HPDE6-E6E7 (cell line): Measurements from ENCODE around the gene ACTL10.

Experiments used
- DNase-seq: peaks from one replicate; pipeline ENCODE4 v3.0.0; 2011; ENCODE audit warnings: missing footprints; ENCODE audit errors: extremely low spot score

The ACTL10 gene

DNA sequence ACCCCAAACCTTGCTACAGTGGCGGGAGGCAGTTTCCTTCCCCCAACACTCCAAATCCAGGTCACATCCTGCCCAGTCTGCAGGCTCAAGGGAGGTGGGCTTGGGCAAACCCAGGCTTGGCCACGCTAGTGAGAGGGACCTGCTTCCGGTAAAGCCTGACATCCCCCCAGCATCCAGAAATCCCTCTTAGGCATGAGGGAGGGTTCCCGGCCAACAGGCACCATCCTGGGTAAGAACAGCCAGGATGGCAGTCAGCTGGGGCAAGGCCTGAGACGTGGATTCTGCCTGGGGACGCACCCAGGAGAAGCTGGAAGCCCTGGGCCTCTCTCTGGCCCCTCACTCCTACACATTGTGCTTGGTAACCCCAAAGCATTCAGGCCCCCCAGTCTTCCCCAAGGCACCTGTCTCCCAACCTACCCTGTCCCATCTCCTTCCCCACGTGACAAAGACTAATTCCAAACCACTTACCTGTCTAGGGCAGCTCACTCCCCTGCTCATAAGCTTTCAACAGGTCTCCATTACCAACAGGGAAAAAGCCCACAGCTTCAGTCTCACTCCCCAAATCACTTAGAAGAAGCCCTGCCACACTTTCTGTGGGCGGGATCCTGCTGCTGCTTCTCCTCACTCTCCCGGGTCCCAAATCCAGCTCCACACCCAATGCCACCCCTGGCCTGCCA is 2.5 kb upstream of the ACTL10 start:
- DNase-seq: no peak

DNA sequence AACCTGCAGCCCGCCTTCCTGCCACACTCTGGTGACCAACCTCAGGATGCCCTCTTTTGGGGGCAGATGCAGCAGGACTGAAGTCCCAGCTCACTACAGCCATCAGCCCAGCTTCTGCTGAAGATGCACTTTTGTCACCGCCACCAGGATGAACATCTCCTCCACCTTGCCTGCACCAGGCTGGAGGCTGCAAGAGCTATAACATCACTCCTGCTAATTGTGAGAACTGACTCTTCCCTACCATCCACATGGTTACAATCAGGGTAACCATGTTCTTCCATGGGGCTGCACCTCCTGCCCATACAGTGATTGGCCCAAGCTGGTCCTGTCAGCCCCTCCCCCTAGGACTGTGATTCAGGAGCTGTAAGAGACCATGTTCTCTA is 2.0 kb upstream of the ACTL10 start:
- no peak for DNase-seq

DNA sequence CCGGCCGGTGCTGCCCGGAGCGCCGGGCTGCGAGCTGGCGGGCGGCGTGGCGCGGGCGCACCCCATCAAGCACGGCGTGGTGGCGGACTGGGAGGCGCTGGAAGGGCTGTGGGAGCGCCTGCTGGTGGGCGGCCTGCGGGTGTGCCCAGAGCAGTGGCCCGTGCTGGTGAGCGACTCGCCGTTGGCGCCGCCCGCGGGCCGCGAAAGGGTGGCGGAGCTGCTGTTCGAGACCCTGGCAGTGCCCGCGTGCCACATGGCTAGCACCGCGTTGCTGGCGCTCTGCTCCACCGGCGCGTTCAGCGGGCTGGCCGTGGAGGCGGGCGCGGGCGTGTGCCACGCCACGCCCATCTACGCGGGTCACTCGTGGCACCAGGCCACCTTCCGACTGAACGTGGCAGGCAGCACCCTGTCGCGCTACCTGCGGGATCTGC is 517 bp downstream of the ACTL10 start:
- DNase-seq: no peak

DNA sequence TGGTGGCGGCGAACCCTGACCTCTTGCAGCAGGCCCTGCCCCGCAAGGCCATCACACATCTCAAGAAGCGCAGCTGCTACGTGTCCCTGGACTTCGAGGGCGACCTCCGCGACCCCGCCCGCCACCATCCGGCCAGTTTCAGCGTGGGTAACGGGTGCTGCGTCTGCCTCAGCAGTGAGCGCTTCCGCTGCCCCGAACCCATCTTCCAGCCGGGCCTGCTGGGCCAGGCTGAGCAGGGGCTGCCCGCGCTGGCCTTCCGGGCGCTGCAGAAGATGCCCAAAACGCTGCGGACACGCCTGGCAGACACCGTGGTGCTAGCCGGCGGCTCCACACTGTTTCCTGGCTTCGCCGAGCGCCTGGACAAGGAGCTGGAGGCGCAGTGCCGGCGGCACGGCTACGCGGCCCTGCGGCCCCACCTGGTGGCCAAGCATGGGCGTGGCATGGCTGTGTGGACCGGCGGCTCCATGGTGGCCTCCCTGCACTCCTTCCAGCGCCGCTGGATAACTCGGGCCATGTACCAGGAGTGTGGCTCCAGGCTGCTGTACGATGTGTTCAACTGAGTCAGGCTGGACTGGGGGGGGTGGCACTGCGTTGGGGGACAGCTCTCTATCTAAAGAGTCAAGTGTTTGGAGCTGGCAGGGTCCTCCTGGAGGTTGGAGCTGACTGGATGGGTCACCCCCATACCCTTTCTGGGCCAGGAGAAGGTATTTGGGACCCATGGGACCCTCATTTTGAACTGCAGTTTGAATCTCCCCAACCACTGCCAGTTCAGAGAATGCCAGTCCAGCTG is 1.1 kb downstream of the ACTL10 start:
- DNase-seq: peak; percentile 96

DNA sequence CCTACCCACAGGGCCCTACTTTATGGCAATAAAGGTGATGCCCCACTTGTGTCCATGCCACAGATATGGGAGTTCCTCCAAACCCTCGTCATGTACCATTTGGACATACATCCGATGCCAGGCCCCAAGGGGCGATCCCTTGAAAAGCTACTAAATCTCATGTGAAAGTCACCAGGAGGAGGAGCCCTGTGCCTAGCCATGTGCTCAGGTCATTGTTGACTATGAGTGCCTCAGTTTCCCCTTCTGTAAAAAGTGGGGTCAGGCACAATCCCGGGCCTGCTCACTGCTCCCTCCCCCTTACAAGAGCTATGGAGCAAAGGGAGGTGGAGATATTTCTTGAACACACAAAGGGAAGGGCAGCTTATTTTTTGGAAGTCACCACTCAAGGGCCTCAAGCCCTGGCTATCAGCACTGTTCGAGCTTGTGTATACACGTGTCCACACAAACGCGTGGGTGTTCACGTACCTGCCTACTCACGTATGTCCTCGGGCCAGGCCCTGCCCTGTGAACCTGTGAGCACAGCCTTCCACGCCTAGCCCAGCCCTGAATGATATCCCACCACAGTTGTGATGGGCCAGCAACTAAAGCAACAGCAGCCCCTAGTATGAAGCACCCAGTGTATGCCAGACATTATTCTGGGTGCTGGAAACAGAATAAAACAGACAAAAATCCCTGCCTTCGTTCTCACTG is 1.9 kb downstream of the ACTL10 start:
- DNase-seq: no peak

DNA sequence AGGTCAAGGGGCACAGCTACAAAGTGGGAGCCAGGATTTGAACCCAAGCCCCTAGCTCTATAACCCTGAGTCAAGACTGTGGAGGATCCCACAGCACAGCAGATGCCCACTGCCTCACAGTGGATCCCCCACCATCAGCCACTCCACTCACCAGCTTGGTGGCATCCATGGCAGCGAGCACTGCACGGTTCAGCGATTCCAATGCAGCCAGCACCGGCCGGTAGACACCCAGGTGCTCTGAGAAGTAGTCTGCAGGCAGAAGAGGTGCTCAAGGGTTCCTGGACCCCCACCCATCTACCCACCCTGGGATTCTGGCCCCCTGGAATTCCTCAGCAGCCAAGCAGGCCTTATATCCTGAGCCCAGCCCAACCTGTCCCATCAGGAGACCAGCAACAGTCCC is 2.5 kb downstream of the ACTL10 start:
- no peak for DNase-seq

DNA sequence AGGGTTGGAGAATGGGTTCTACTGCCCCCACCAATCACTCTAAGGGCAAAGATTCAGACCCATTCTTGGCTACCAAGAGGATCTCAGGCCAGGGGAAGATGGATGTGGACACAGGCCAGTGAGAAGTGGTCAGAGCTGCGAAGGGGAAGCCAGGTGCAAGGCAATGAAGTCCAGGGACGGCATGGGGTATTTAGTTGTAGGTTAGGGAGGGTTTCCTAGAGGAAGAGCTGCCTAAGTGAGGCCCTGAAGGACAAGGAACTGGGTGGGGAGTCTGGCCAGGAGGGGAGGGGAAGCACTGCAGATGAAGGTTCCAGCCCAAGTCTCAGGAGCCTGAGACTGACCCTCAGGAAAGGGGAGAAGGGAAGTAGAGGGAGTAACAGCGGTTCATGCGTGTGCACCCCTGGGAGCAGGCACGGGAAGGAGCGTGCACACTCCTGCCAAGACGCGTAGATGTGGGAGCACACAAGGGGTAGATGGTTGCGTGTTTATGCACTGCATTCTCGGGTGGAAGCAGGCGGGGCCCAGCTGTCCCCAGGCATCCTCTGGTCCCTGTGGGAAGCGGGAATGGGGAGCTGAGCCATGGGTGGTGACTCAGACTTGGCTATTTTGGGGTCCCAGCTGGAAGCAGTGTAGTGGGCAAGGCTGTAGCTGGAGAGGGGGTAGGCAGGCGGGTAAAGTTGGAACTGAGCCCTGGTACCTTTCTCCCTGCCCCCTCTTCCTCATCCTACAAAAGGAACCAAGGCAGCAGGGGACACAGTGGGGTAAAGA is 3.3 kb downstream of the ACTL10 start:
- DNase-seq: no peak

DNA sequence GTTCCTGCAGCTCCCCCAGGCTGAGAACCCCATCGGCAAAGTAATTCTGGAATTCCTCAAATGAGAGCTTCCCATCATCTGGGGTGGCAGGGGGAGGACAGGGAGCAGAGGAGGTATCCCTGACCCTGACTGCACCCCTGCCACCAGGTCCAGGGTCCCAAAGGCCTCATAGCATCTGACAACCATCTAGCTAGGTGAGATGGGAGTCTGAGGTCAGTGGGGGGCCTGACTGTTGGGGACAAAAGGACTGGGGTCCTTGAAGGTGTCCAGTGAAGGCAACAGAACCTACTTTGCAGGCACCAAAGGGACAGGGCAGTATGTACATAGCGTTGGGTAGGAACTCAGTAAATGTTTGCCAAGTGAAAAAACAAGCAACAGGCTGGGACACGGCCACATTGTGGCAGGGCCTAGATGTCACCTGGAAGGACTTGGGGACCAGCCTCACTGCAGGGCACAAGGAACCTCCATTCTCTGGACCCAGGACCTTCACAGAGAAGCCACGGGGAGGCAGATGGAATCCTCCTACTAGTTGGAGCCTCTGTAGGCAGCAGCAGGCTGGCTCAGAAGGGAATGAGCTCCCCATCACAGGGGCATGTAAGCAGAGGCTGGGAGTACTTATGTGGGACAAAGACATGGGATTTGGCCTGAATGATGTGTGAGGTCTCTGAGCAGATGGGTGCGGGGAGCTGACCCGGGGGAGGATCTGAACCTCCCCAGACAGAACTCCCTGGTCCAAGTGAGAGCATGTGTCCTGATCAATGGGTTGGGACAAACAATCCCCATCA is 4.2 kb downstream of the ACTL10 start:
- DNase-seq: no peak

DNA sequence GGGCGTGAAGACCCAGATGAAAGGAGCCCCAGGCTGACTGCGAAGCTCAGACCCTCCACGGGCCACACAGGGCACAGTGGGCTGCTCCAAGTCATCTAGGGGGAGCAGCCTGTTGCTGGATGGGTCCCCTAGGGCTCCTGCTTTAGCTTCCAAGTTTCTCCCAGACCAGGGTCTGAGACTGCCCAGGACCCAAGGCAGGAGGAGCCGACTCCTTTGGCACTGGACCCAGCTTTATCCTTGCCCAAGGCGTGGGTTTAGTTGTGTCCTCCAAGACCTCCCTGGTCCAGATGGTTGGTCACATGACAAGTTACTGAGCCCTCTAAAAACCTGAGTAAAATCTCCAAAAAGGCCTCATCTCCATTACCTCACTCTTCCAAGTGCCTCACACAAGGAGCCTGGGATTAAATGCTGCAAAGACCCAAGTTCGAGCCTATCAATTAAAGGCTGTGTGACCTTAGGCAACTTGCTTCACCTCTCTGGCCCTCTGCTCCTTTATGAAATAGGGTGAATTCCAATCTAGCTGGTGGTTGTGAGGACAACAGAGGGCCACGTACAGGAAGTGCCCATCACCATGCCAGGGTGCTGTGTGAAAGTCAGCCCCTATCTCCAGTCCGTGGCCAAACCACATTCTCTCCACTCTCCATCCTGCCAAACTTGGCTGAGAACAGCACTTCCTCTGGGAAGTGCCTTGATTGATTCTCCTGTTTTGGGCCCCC is 5.0 kb downstream of the ACTL10 start:
- no peak for DNase-seq

DNA sequence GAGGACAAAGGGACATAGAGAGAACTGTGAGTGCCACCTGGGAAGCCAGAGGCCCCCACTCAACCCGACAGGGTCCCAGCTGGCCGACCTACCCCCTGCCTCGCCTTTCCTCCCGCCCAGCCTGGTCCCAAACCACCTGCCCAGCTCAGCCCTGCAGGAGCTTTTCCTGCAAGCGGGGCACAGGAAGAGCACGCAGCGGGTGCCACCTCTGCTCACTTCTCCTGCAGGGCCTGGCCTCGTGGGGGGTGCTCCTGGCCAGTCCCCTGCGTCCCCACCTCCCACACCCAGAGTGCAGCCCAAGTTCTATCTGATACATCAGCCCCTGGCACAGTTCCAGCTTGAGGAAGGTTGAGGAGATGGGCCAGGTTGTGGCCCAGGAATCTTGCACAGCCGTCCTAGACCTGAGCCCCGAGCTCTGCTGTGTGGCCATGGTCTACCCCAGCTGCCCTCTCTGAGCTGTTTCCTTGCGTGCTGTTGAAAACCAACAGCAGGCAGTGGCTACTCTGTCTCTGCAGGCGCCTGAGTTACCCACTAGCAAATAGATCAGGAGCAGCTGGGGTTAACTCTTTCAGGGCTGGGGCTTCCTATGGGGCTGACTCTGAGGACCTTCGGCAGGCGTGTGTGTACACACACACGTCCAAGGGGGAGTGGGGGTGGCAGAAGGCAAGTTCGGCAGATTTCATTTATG is 5.8 kb downstream of the ACTL10 start:
- no peak for DNase-seq

DNA sequence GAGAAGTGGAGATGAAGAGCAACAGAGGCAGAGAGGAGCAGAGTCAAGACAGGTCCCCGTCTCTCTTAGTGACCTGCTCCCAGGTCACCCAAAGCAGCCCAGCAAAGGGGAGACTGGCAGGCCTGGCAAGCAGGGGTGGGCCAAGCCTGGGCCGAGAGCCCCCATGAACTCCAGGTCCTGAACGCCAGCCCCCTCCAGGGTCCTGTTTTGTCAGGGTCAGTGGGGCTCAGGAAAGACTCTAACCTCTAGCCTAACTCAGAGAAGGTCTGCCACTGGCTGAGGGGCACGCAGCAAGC is 6.3 kb downstream of the ACTL10 start:
- DNase-seq: no peak

DNA sequence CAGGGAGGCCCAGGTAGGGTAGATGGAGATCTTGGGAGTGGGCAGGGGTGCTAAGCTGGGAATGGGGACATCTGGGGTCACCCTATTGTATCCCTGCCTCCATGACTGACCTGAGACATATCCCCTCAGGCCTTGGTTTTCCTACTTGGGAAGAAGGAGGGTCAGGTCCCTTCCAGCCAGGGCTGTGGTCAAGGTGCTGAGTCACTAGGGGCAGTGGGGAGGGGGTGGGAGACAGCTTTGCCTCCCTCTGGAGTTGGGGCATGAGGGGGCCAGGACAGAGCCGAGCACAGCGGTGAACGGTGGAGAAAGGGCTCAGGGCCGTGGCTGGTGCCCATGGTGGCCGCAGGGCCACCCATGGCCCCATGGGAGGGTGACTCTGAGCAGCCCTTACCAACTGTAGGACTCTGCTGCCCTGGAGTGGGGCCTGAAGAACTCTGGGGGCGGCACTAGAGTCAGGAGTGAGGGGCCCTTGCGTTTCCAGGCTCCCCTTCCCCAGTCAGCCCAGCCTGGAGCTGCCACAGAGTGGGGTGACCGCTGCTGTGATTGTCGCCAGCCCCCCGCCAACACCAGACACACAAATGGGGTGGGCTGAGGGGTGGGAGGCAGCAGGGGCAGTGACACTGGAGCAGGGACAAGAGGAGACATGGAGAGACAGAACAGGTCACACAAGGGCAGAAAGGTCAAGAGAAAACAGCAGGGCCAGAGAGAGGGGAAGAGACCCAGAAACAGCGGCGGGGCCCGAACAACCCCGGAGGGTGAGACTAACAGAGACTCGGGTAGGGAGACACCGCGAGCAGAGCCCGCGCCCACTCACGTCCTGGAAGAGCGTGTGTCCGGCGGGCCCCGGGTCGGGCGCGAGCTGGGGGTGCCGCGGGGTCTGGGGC is 6.9 kb downstream of the ACTL10 start:
- DNase-seq: no peak

DNA sequence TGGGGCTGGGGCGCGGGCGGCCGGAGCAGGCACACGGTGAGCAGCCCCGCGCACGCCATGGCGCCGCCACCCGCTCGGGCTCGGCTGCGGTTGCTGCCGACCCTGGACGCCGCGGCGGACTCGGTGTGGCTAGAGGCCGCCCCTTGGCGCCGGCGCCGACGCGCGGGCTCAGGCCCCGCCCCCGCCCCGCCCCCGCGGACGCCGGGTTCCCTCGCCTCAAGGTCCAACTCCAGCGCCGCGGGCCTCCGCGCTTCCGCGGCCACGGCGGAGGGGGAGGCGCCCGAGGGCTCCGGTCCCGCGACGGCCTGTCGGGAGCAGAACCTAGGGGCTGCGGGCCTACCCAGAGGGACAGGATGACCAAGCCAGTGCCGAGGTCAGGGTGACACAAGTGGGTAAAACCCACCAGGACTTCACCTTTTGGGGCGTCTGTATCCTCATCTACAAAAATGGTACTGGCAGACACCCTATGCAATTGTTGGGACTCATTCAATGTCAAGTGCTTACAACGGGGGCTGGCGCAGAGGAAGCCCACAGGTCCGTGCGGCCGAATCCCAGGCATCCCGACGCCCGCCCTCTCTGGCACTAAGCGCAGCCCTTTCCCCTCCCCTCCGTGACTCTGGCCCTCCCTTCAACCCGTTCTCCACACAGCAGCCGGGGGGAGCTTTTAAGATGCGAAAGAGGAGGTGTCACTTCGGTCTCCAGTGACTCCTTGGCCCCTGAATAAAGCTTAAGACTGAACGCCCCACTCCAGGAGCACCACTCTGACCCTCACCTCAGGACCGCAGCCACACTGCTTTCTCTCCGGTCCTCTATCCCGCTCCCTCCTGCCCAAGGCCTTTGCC is 7.8 kb downstream of the ACTL10 start, which contains the start of gene NECAB3:
NECAB3 (minus strand) TSS at position 135 of the 842 bp plus-strand sequence; CDS start at position 59, 76 bp downstream.
- peak; percentile 93 for DNase-seq

DNA sequence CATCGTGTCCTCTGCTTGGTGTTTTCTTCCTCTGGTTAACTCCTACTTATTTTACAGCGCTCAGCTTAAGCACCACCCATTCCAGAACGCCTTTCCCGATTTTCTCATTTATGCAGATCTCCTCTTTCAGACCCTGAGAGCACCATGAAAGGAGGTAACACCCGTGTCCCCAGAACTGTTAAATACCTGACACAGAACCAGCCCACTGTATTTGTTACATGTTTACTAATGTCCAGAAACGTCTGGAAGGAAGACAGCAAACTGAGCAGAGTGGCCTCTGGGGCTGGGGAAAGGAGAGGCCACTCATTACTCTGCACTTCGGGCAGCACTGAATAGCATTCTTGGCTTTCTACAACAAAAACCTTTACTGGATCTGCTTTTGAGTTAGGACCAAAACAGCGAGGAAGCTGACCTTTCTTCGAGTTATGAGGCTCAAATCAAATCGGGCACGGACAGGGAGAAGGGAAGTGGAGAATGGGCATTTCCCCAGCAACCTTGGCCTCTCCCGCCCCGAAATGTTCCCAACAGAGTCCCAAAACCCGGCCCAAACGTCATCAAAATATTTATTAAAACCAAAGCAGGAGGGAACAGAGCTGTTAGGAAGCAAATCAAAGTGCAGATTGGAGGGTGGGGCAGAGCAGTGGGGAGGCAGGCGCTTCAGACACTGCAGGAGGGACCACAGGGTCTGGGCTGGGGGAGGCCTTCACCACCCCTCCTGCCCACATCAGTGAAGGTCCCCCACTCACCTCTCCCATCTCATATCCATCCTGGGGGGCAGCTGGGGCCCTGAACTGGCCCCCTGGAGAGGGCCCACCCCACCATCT is 8.6 kb downstream of the ACTL10 start:
- no peak for DNase-seq

DNA sequence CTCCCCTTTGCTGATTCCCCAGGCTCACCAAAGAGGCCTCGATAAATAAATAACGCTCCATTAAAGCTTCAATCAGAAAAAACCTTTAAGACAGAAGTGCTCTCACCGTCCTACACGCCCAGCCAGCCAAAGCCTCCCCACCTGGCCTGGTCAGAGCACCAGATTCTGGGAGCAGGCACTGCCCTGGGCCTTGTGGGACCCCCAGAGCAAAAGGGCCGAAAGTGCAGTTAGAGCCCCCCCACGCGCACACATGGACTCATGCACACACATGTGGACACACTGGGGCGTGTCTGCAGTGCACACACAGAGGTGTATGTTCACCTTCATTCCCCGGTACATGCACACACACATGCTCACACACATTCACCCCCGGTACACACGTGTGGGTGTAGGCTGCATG is 9.4 kb downstream of the ACTL10 start:
- DNase-seq: no peak

DNA sequence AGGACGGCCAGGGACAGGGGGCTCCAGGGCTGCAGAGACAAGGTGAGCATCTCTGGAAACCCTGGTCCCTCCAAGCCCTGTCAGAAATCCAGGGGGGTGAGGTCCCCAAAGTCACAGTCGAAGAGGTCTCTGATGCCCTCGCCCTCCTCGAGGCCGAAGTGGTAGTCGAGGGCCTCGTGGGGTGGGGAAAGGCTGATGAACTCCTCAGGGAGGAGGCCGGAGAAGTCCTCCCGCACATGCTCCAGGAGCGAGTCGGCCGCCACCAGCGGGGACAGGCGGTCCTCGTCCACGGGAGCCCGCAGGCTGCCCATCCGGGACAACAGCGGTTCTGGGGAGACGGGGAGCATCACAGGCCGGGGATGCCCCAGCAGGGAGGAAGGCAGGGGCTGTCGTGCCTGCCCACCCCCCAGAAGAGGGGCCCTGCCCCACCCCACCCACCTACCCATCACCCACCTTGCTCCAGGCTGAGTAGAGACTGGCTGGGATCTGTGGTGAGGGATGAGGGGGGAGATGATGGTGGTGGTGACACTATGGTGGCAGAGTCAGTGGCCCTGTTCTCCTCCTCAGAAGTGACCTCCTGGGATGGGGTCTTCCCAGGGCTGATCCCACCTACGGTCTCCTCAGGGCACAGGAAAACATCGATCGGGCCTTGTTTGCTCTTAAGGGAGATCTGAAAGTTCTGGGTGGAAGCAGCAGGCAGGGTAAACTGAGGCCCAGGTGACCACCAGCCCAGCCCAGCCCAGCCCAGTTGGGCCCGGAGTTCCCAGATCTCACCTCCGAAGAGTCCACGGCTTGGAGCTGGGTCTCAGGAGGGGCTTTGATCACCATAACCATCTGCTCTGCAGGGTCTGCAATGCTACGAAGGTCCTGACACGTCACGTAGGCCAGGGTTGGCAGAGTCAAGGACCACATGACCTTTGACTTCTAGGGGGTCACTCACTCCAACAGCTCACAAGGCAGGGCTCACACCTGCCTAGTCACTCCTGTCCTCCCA is 10.2 kb downstream of the ACTL10 start:
- no peak for DNase-seq
